Keratinocyte (primary cell): ENCODE data around the gene MBP. TPM values are rescaled to one million over a fixed set of nuclear protein-coding genes. Genes with fewer than 3 reads are reported as not detected.

Experiments
- DNase-seq: peaks from one replicate; pipeline ENCODE4 v3.0.0-alpha.2; 2011; ENCODE audit warnings: low read depth, missing footprints, low spot score
- FAIRE-seq: peaks from 2 replicates; lab custom pipeline; 2011; peaks lifted over from hg19 to GRCh38; lab: Jason Lieb, UNC
- H2AFZ ChIP-seq: 2 replicates; pipeline ENCODE4 v1.6.0; 2012; ENCODE audit warnings: low read length, control low read depth, inconsistent platforms; ENCODE audit not compliant: control insufficient read depth
- H3K27ac ChIP-seq: 2 replicates; pipeline ENCODE4 v1.5.1; 2011; ENCODE audit warnings: low read length; ENCODE audit not compliant: control insufficient read depth, insufficient read depth
- H3K27me3 ChIP-seq: 3 replicates; pipeline ENCODE4 v1.6.0; 2011; ENCODE audit warnings: low read length; ENCODE audit not compliant: control insufficient read depth, insufficient read depth; ENCODE audit errors: extremely low read depth
- H3K36me3 ChIP-seq, 2 experiments: 2 replicates in 1 of 2; 3 replicates in 1 of 2; pipeline ENCODE4 v1.5.1; 2011; ENCODE audit warnings: low read length in 2 of 2, mild to moderate bottlenecking in 1 of 2; ENCODE audit not compliant: control insufficient read depth in 2 of 2, insufficient read depth in 2 of 2; ENCODE audit errors: extremely low read depth in 1 of 2
- H3K4me1 ChIP-seq: 3 replicates; pipeline ENCODE4 v1.5.1; 2011; ENCODE audit warnings: low read length; ENCODE audit not compliant: control insufficient read depth, insufficient read depth; ENCODE audit errors: extremely low read depth
- H3K4me2 ChIP-seq: 3 replicates; pipeline ENCODE4 v1.6.0; 2011; ENCODE audit warnings: low read depth, low read length; ENCODE audit not compliant: control insufficient read depth, insufficient read depth; ENCODE audit errors: extremely low read depth
- H3K4me3 ChIP-seq, 3 experiments: fragments of 200-600 bp in 1 of 3; sonication (generic) in 1 of 3; 2 replicates in 2 of 3; 3 replicates in 1 of 3; pipeline ENCODE4 v1.5.1; 2011 to 2016; ENCODE audit warnings: low read length in 3 of 3, mild to moderate bottlenecking in 3 of 3, control low read depth in 2 of 3, inconsistent platforms in 1 of 3, low read depth in 1 of 3, mixed read lengths in 1 of 3, mixed run types in 1 of 3, moderate library complexity in 1 of 3; ENCODE audit not compliant: control insufficient read depth in 2 of 3, insufficient read depth in 2 of 3; ENCODE audit errors: extremely low read depth in 1 of 3
- H3K79me2 ChIP-seq: 2 replicates; pipeline ENCODE4 v1.6.0; 2012; ENCODE audit warnings: low read length; ENCODE audit not compliant: control insufficient read depth, insufficient read depth
- H3K9ac ChIP-seq: 3 replicates; pipeline ENCODE4 v1.6.0; 2011; ENCODE audit warnings: low read length; ENCODE audit not compliant: control insufficient read depth, insufficient read depth; ENCODE audit errors: extremely low read depth
- H3K9me1 ChIP-seq: 3 replicates; pipeline ENCODE4 v1.6.0; 2011; ENCODE audit warnings: low read length; ENCODE audit not compliant: control insufficient read depth, insufficient read depth; ENCODE audit errors: extremely low read depth
- H3K9me3 ChIP-seq: 2 replicates; pipeline ENCODE4 v1.5.1; 2012; ENCODE audit warnings: low read depth, low read length; ENCODE audit not compliant: control insufficient read depth
- H4K20me1 ChIP-seq: 3 replicates; pipeline ENCODE4 v1.6.0; 2011; ENCODE audit warnings: low read length; ENCODE audit not compliant: control insufficient read depth, insufficient read depth; ENCODE audit errors: extremely low read depth
- CTCF ChIP-seq, 3 experiments: IDR thresholded peaks in 1 of 3; conservative IDR thresholded peaks in 1 of 3; optimal IDR thresholded peaks in 1 of 3; 2 replicates in 2 of 3; 3 replicates in 1 of 3; pipeline versions ENCODE3 to v1.5.1; 2011; ENCODE audit warnings: low read length in 3 of 3, mild to moderate bottlenecking in 3 of 3, moderate library complexity in 2 of 3, control low read depth in 1 of 3, inconsistent platforms in 1 of 3; ENCODE audit not compliant: insufficient read depth in 2 of 3; ENCODE audit errors: extremely low read depth in 1 of 3
- EZH2 ChIP-seq: IDR thresholded peaks from one replicate; pipeline ENCODE4 v1.6.1; 2012; ENCODE audit warnings: inconsistent platforms, mild to moderate bottlenecking, low read length, moderate library complexity
- dilution Hi-C: fragments of 300-500 bp; cut with MboI; formaldehyde crosslinking; loops from one replicate; pipeline ENCODE4 v1.7.0; 2020; ENCODE audit warnings: low sequenced_read_pairs; ENCODE audit not compliant: extremely low pct_ligation_motif_present
- polyA plus RNA-seq, 5 experiments: library from polyadenylated mRNA; depleted of rRNA in 3 of 5; stranded (reverse) in 3 of 5; stranded (forward) in 1 of 5; unstranded in 1 of 5; fragments of >200 nt; gene quantifications; 1 replicate in 1 of 5; 2 replicates in 3 of 5; 3 replicates in 1 of 5; pipeline versions ENCODE4 v1.2.1 to v1.2.3, GENCODE V29; 2011 to 2012; ENCODE audit warnings: missing spikeins in 2 of 5, low read depth in 1 of 5, low replicate concordance in 1 of 5

Gene MBP
- polyA plus RNA-seq, 1 donor (not counting 4 experiments of a cell fraction or from before 2014, with no cell fraction given), result 38.7 TPM

GRCh38 chr18:77139619-77140018 lies 7.0 kb upstream of the MBP start:
- H3K27me3 ChIP-seq, result no peaks in the 10 kb centered on the region
- peaks cover 6% of the 10 kb centered on the region for H3K4me1 ChIP-seq
- H3K27ac ChIP-seq, result no peak overlapping the region
- FAIRE-seq (no peak), DNase-seq (no peak)
- dilution Hi-C loops, result no loop called here
- H2AFZ ChIP-seq, result no peak overlapping the region
- H4K20me1 ChIP-seq, result no peaks in the 10 kb centered on the region
- no peaks in the 10 kb centered on the region for H3K79me2 ChIP-seq
- peaks cover 3% of the 10 kb centered on the region for H3K9me3 ChIP-seq
- no peak overlapping the region for H3K9ac ChIP-seq
- H3K4me2 ChIP-seq, result no peak overlapping the region
- TF ChIP-seq CTCF (optimal IDR thresholded peaks at IDR 0.05 in 1 of 3, IDR thresholded peaks at IDR 0.05 in 1 of 3, conservative IDR thresholded peaks at IDR 0.05 in 1 of 3; ENCODE audit: extremely low read depth in 1 of 3, insufficient read depth in 2 of 3, low read length in 3 of 3), result no peak
- TF ChIP-seq EZH2, result no peak
- no peaks in the 10 kb centered on the region for H3K36me3 ChIP-seq
- H3K9me1 ChIP-seq, result no peaks in the 10 kb centered on the region
- no peak overlapping the region for H3K4me3 ChIP-seq

GRCh38 chr18:77138270-77138669 lies 5.7 kb upstream of the MBP start:
- Histone ChIP-seq H3K27ac (no peak overlapping the region), H3K4me1 (peaks cover 6% of the 10 kb centered on the region), H3K36me3 (no peaks in the 10 kb centered on the region), H3K79me2 (no peaks in the 10 kb centered on the region), H4K20me1 (no peaks in the 10 kb centered on the region), H3K9me3 (peaks cover 2% of the 10 kb centered on the region), H3K9me1 (no peaks in the 10 kb centered on the region), H3K4me3 (no peak overlapping the region), H3K27me3 (no peaks in the 10 kb centered on the region), H2AFZ (no peak overlapping the region), H3K9ac (no peak overlapping the region), H3K4me2 (no peak overlapping the region)
- DNase-seq (no peak), FAIRE-seq (no peak)
- dilution Hi-C loops, result no loop called here
- TF ChIP-seq EZH2, result no peak
- TF ChIP-seq CTCF (optimal IDR thresholded peaks at IDR 0.05 in 1 of 3, IDR thresholded peaks at IDR 0.05 in 1 of 3, conservative IDR thresholded peaks at IDR 0.05 in 1 of 3; ENCODE audit: extremely low read depth in 1 of 3, insufficient read depth in 2 of 3, low read length in 3 of 3), result no peak
